Measurements from ENCODE around the gene ARF4. TPM values are rescaled to one million over a fixed set of nuclear protein-coding genes. Genes with fewer than 3 reads are reported as not detected.

Gene ARF4
- total and polyA plus RNA-seq, 10 of the 15 experiments (the other 5 are each of a cell fraction or from before 2014, with no cell fraction given): 66.2 to 283 (median 128) TPM

DNA sequence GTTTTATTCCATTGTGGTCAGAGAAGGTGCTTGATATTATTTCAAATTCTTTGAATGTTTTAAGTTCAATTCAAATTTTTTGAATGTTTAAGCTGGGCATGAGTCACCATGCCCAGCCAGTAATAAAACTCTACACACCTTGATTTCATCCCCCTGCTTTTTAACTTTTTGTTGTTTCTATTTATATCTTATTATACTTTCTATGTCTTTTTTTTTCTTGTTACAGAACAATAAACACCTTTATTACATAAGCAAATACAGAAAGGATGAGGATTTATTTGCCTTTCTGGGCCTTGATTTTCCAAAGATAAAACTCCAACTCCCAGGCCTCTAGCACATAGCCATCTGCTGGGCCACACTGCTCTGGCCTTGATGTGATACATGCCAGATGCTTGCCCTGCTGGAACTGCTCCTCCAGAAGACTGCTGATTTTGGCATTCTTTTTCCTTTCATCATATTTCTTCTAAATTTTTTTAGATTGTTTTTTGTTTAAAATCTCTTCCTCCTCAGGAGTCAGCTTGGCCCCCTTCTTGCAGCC, 67.0 kb downstream of the ARF4 start (continued):
- TF ChIP-seq, protein P1, sequence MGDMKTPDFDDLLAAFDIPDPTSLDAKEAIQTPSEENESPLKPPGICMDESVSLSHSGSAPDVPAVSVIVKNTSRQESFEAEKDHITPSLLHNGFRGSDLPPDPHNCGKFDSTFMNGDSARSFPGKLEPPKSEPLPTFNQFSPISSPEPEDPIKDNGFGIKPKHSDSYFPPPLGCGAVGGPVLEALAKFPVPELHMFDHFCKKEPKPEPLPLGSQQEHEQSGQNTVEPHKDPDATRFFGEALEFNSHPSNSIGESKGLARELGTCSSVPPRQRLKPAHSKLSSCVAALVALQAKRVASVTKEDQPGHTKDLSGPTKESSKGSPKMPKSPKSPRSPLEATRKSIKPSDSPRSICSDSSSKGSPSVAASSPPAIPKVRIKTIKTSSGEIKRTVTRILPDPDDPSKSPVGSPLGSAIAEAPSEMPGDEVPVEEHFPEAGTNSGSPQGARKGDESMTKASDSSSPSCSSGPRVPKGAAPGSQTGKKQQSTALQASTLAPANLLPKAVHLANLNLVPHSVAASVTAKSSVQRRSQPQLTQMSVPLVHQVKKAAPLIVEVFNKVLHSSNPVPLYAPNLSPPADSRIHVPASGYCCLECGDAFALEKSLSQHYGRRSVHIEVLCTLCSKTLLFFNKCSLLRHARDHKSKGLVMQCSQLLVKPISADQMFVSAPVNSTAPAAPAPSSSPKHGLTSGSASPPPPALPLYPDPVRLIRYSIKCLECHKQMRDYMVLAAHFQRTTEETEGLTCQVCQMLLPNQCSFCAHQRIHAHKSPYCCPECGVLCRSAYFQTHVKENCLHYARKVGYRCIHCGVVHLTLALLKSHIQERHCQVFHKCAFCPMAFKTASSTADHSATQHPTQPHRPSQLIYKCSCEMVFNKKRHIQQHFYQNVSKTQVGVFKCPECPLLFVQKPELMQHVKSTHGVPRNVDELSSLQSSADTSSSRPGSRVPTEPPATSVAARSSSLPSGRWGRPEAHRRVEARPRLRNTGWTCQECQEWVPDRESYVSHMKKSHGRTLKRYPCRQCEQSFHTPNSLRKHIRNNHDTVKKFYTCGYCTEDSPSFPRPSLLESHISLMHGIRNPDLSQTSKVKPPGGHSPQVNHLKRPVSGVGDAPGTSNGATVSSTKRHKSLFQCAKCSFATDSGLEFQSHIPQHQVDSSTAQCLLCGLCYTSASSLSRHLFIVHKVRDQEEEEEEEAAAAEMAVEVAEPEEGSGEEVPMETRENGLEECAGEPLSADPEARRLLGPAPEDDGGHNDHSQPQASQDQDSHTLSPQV (IDR thresholded peaks at IDR 0.05): no peak
- TF ChIP-seq ZZZ3 (IDR thresholded peaks at IDR 0.05; ENCODE audit: control insufficient read depth, insufficient read length, low read depth) (no peak), JUNB (IDR thresholded peaks at IDR 0.05) (no peak), PML (IDR thresholded peaks at IDR 0.05; ENCODE audit: low read length) (no peak), YBX1 (IDR thresholded peaks at IDR 0.05) (no peak), IRF5 (IDR thresholded peaks at IDR 0.05; ENCODE audit: borderline replicate concordance) (no peak), JUND (IDR thresholded peaks at IDR 0.05; ENCODE audit: low read depth, low read length) (no peak), CHD1 (IDR thresholded peaks at IDR 0.05; ENCODE audit: low read depth, low read length) (no peak), ZNF384 (IDR thresholded peaks at IDR 0.05; ENCODE audit: borderline replicate concordance, low read depth, low read length) (no peak), NR2C2 (IDR thresholded peaks at IDR 0.05; ENCODE audit: borderline replicate concordance, control insufficient read depth, insufficient read length, low read depth) (no peak)
- TF ChIP-seq, protein P2, sequence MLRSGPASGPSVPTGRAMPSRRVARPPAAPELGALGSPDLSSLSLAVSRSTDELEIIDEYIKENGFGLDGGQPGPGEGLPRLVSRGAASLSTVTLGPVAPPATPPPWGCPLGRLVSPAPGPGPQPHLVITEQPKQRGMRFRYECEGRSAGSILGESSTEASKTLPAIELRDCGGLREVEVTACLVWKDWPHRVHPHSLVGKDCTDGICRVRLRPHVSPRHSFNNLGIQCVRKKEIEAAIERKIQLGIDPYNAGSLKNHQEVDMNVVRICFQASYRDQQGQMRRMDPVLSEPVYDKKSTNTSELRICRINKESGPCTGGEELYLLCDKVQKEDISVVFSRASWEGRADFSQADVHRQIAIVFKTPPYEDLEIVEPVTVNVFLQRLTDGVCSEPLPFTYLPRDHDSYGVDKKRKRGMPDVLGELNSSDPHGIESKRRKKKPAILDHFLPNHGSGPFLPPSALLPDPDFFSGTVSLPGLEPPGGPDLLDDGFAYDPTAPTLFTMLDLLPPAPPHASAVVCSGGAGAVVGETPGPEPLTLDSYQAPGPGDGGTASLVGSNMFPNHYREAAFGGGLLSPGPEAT (IDR thresholded peaks at IDR 0.05; ENCODE audit: low read depth): no peak

Small RNA genes lying within 50 kb of the gene (small RNA-seq; reads per million reads assigned to genes)
- gene RNU6-108P (not detected), gene RNU6-483P (not detected), gene RNU6ATAC26P (not detected)

Other genes starting within 250 kb of the ARF4 start
- gene DNAH12, start 53.0 kb downstream of the ARF4 start, total RNA-seq (2014; rRNA removed): under 0.01 and 0.11 TPM in 2 replicates
- 0.05 and 0.09 TPM in 2 replicates for gene DNAH12, start 53.0 kb downstream of the ARF4 start, total RNA-seq (2014; rRNA removed; fragmentation: Illumina TruSeq; extraction: Trizol)
- 0.05 and 0.19 TPM in 2 replicates for gene DNAH12, start 53.0 kb downstream of the ARF4 start, total RNA-seq (2021)
- 0.05 and 0.27 TPM in 2 replicates for gene DNAH12, start 53.0 kb downstream of the ARF4 start, polyA plus RNA-seq (2011; rRNA removed)
- 0.10 and 0.13 TPM in 2 replicates for gene DNAH12, start 53.0 kb downstream of the ARF4 start, polyA plus RNA-seq (2014; fragmentation: Illumina TruSeq; extraction: Trizol)
- gene DNAH12, start 53.0 kb downstream of the ARF4 start, polyA plus RNA-seq (2014; fragmentation: Nextera tagmentation; extraction: Ambion mirVana): under 1 TPM; 0.10 to 0.16 TPM
- 0.03 and 0.06 TPM in 2 replicates for gene DNAH12, start 53.0 kb downstream of the ARF4 start, polyA plus RNA-seq (2014; rRNA removed)
- under 1 TPM; 0.07 to 0.35 TPM for gene DNAH12, start 53.0 kb downstream of the ARF4 start, polyA plus RNA-seq (2016; fragmentation: Nextera tagmentation; extraction: Ambion mirVana)
- gene PDE12, start 41.1 kb downstream of the ARF4 start, total RNA-seq (2014; rRNA removed): 20.5 and 22.4 TPM in 2 replicates
- gene PDE12, start 41.1 kb downstream of the ARF4 start, total RNA-seq (2014; rRNA removed; fragmentation: Illumina TruSeq; extraction: Trizol): 10.7 TPM in 2 replicates
- gene PDE12, start 41.1 kb downstream of the ARF4 start, total RNA-seq (2021): 23.0 and 26.1 TPM in 2 replicates
- 15.7 and 18.3 TPM in 2 replicates for gene PDE12, start 41.1 kb downstream of the ARF4 start, polyA plus RNA-seq (2011; rRNA removed)
- 10.2 and 11.2 TPM in 2 replicates for gene PDE12, start 41.1 kb downstream of the ARF4 start, polyA plus RNA-seq (2014; fragmentation: Illumina TruSeq; extraction: Trizol)
- gene PDE12, start 41.1 kb downstream of the ARF4 start, polyA plus RNA-seq (2014; fragmentation: Nextera tagmentation; extraction: Ambion mirVana): 10 to 100 TPM in 1 of 2 experiments, 1 to 10 TPM in 1; 3.0 to 10.1 TPM
- gene PDE12, start 41.1 kb downstream of the ARF4 start, polyA plus RNA-seq (2014; rRNA removed): 16.5 and 17.3 TPM in 2 replicates
- 10 to 100 TPM; 20.8 to 20.9 TPM for gene PDE12, start 41.1 kb downstream of the ARF4 start, polyA plus RNA-seq (2016; fragmentation: Nextera tagmentation; extraction: Ambion mirVana)
- gene DENND6A, start 95.7 kb upstream of the ARF4 start, total RNA-seq (2014; rRNA removed): 10.9 and 20.2 TPM in 2 replicates
- 13.6 and 17.5 TPM in 2 replicates for gene DENND6A, start 95.7 kb upstream of the ARF4 start, total RNA-seq (2014; rRNA removed; fragmentation: Illumina TruSeq; extraction: Trizol)
- 13.0 and 15.3 TPM in 2 replicates for gene DENND6A, start 95.7 kb upstream of the ARF4 start, total RNA-seq (2021)
- 14.0 and 18.6 TPM in 2 replicates for gene DENND6A, start 95.7 kb upstream of the ARF4 start, polyA plus RNA-seq (2011; rRNA removed)
- 8.5 and 8.8 TPM in 2 replicates for gene DENND6A, start 95.7 kb upstream of the ARF4 start, polyA plus RNA-seq (2014; fragmentation: Illumina TruSeq; extraction: Trizol)
- 1 to 10 TPM; 1.8 to 3.5 TPM for gene DENND6A, start 95.7 kb upstream of the ARF4 start, polyA plus RNA-seq (2014; fragmentation: Nextera tagmentation; extraction: Ambion mirVana)
- gene DENND6A, start 95.7 kb upstream of the ARF4 start, polyA plus RNA-seq (2014; rRNA removed): 6.7 and 7.8 TPM in 2 replicates
- gene DENND6A, start 95.7 kb upstream of the ARF4 start, polyA plus RNA-seq (2016; fragmentation: Nextera tagmentation; extraction: Ambion mirVana): 10 to 100 TPM in 1 of 2 experiments, 1 to 10 TPM in 1; 9.7 to 11.1 TPM
- 28.0 and 32.0 TPM in 2 replicates for gene SLMAP, start 159.0 kb upstream of the ARF4 start, total RNA-seq (2014; rRNA removed)
- gene SLMAP, start 159.0 kb upstream of the ARF4 start, total RNA-seq (2014; rRNA removed; fragmentation: Illumina TruSeq; extraction: Trizol): 31.6 and 32.8 TPM in 2 replicates
- gene SLMAP, start 159.0 kb upstream of the ARF4 start, total RNA-seq (2021): 39.8 and 43.8 TPM in 2 replicates
- 33.8 and 44.3 TPM in 2 replicates for gene SLMAP, start 159.0 kb upstream of the ARF4 start, polyA plus RNA-seq (2011; rRNA removed)
- 24.7 and 25.5 TPM in 2 replicates for gene SLMAP, start 159.0 kb upstream of the ARF4 start, polyA plus RNA-seq (2014; fragmentation: Illumina TruSeq; extraction: Trizol)
- 10 to 100 TPM in 1 of 2 experiments, 1 to 10 TPM in 1; 8.3 to 10.4 TPM for gene SLMAP, start 159.0 kb upstream of the ARF4 start, polyA plus RNA-seq (2014; fragmentation: Nextera tagmentation; extraction: Ambion mirVana)
- 15.1 and 17.7 TPM in 2 replicates for gene SLMAP, start 159.0 kb upstream of the ARF4 start, polyA plus RNA-seq (2014; rRNA removed)
- gene SLMAP, start 159.0 kb upstream of the ARF4 start, polyA plus RNA-seq (2016; fragmentation: Nextera tagmentation; extraction: Ambion mirVana): 10 to 100 TPM; 22.9 to 28.3 TPM